ENCODE measurements around the gene WBP1. TPM values are rescaled to one million over a fixed set of nuclear protein-coding genes. Genes with fewer than 3 reads are reported as not detected.

Gene WBP1
- total RNA-seq, 4 donors from 2014 or later = 46.2 to 81.3 (median 59.9) TPM

DNA sequence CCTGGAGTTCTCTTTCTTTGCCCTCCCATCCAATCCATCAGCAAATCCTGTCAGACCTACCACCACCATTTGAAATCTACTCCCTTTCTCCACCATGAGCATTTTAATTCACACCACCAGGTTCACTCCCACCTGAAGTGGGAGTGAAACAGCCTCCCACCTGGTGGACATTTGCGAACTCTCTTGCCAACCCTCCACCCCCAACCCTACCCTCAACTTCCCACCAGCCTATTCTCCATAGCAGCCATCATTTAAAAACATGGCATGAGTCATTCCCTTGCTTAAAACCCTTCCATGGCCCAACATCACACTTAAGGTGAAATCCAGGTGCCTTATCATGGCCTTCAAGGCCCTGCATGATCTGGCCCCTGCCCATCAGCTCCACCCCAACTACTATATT lies 20.0 kb upstream of the WBP1 start:
- peaks cover 0 to 25% (median 14%) of the 10 kb centered on the region in 4 donors for H3K4me1 ChIP-seq
- no peak for TF ChIP-seq POLR2A (IDR thresholded peaks at IDR 0.05)
- TF ChIP-seq, protein P1, sequence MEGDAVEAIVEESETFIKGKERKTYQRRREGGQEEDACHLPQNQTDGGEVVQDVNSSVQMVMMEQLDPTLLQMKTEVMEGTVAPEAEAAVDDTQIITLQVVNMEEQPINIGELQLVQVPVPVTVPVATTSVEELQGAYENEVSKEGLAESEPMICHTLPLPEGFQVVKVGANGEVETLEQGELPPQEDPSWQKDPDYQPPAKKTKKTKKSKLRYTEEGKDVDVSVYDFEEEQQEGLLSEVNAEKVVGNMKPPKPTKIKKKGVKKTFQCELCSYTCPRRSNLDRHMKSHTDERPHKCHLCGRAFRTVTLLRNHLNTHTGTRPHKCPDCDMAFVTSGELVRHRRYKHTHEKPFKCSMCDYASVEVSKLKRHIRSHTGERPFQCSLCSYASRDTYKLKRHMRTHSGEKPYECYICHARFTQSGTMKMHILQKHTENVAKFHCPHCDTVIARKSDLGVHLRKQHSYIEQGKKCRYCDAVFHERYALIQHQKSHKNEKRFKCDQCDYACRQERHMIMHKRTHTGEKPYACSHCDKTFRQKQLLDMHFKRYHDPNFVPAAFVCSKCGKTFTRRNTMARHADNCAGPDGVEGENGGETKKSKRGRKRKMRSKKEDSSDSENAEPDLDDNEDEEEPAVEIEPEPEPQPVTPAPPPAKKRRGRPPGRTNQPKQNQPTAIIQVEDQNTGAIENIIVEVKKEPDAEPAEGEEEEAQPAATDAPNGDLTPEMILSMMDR (IDR thresholded peaks at IDR 0.05) = no peak
- no peak overlapping the region for H3K27ac ChIP-seq
- DNase-seq = no peak
- no peaks in the 10 kb centered on the region for H3K27me3 ChIP-seq
- H3K4me3 ChIP-seq = no peak overlapping the region
- no peaks in the 10 kb centered on the region for H3K36me3 ChIP-seq
- no peaks in the 10 kb centered on the region for H3K9me3 ChIP-seq

DNA sequence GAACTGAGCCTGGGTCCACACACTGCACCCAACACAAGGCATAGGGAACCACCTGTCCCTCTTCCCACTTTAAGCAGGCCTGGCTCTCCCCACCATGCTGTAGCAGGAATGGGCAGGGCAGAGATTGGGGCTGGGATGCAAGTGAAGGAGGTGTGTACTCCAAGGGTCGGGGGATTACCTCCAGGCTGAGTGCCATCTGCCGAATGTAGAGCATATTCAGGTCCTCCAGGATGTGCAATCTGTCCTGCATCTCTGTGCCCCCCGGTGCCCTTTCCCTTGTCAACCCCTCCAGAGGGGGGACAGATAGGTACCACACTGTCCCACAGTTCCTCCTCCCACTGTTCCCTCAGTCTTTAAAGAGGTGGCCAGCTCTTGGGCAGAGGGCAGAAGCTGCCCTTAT lies 18.9 kb upstream of the WBP1 start:
- peaks cover 0 to 33% (median 14%) of the 10 kb centered on the region in 4 donors for H3K4me1 ChIP-seq
- TF ChIP-seq POLR2A (IDR thresholded peaks at IDR 0.05) = no peak
- TF ChIP-seq, protein P1 (IDR thresholded peaks at IDR 0.05) = no peak
- peak overlapping the region in 3 of 4 donors; percentile 47 to 77 (median 52) for H3K4me3 ChIP-seq
- DNase-seq = no peak
- no peaks in the 10 kb centered on the region for H3K27me3 ChIP-seq
- no peaks in the 10 kb centered on the region for H3K9me3 ChIP-seq
- H3K36me3 ChIP-seq = no peaks in the 10 kb centered on the region
- peak overlapping the region; percentile 63 to 96 (median 90) for H3K27ac ChIP-seq

DNA sequence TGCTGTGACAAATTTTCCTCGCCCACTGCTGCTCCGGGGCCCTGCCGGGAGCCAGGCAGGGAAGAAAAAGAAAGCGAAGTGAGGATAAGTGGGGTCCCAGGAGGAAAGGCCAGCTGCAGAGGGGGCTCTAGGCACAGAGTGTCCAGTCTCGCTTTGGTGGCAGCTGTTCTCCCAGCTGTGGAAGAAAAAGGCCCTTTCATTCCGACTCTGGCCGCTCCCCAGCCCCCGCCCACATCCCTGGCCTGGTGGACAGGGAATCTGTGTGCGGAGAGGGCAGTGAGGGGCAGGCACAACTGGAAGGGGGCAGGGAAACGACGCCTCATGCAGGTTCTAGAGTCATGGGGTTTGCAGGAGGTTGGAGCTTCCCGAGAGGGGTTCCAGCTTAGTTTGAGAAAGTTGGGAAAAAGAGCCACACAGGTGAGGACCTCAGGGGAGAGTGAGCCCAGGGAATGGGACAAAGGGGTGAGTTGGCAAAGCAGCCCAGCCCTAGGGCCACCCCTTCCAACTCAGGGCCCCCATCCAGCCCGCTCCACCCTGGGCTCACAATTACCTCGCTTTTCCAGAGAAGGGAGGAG lies 18.3 kb upstream of the WBP1 start:
- Histone ChIP-seq H3K27me3 (no peaks in the 10 kb centered on the region), H3K4me3 (peak overlapping the region; percentile 47 to 77 (median 52)), H3K4me1 (peaks cover 0 to 33% (median 14%) of the 10 kb centered on the region in 4 donors), H3K27ac (peak overlapping the region; percentile 63 to 96 (median 90)), H3K36me3 (no peaks in the 10 kb centered on the region), H3K9me3 (no peaks in the 10 kb centered on the region)
- no peak for DNase-seq
- TF ChIP-seq POLR2A (IDR thresholded peaks at IDR 0.05) = no peak
- TF ChIP-seq, protein P1 (IDR thresholded peaks at IDR 0.05) = no peak

DNA sequence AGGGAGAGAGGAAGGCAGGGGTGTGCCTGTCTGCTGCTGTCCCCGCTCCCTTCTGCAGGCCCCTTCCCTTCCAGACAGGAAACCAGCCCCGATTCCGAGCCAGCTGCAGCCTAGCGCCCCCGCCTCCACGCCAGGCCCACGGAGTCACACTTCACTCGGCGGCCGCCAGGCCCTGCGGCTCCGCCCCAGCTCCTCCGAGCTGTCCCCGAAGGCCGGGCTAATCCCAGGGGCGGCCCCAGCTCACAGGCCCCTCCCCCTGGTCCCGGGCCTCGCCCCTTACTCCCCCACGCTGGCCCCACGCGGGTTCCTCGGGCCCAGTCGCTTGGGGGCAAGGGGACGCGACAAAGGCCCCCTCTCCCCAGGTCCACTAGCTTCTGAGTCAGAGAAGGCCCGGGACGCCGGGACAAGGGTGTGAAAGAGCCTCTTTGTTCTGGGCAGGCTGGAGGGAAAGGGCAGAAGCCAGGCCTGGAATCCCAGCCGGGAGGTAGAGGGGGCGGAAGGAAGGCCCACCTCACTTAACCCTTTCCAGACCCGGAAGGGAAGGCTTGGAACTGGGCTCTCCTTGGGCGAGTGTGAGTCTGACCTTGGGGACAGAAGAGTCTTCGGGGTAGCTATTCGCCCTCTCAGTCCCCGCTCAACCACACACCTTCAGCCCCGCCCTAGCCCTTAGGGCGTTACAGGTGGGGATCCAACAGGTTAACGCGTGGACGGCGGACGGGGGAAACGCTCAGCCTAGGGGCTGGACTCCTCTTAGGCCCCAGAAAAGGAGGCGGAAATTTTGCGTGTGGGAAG lies 17.7 kb upstream of the WBP1 start:
- peaks cover 0 to 33% (median 14%) of the 10 kb centered on the region in 4 donors for H3K4me1 ChIP-seq
- H3K9me3 ChIP-seq = no peaks in the 10 kb centered on the region
- peak overlapping the region; percentile 47 to 77 (median 52) for H3K4me3 ChIP-seq
- H3K27ac ChIP-seq = peak overlapping the region; percentile 63 to 96 (median 90)
- H3K36me3 ChIP-seq = no peaks in the 10 kb centered on the region
- TF ChIP-seq, protein P1 (IDR thresholded peaks at IDR 0.05) = peak in 4 of 6 experiments; percentile 12 to 66 (median 60)
- TF ChIP-seq POLR2A (IDR thresholded peaks at IDR 0.05) = no peak
- H3K27me3 ChIP-seq = no peaks in the 10 kb centered on the region
- peak; percentile 57 to 91 (median 90) for DNase-seq

DNA sequence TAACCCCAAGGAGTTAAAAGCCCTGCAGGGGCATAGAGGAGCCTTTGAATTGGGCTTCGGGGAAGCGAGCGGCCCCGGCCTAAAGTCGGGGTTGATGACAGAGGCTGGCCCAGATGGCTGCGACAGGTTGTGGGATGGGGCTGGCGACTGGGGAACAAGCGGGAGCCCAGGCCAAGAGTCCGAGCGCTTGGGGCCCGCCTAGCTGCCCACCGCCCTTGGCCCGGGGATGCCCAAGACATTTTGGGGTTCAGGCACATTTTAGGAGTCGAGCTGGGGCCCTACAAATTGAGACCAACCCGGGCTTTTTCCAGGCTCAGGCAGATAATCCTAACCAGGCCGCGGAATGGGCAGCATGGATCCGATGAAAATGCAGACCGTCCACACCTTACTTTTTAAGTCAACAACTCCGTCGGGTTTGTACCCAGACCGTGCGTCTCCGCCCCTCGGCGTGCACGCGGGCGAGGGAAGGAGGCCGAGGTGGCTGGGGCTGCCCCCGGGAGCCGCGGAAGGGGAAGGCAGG lies 17.0 kb upstream of the WBP1 start:
- Histone ChIP-seq H3K4me3 (peak overlapping the region; percentile 47 to 77 (median 52)), H3K9me3 (no peaks in the 10 kb centered on the region), H3K36me3 (no peaks in the 10 kb centered on the region), H3K27me3 (no peaks in the 10 kb centered on the region), H3K27ac (peak overlapping the region; percentile 63 to 96 (median 90)), H3K4me1 (peaks cover 0 to 33% (median 14%) of the 10 kb centered on the region in 4 donors)
- DNase-seq = no peak
- TF ChIP-seq, protein P1 (IDR thresholded peaks at IDR 0.05) = no peak
- no peak for TF ChIP-seq POLR2A (IDR thresholded peaks at IDR 0.05)

Measured in Peyer's patch (tissue), 4 donors.